Measurements from ENCODE around the gene TSACC. TPM values are rescaled to one million over a fixed set of nuclear protein-coding genes. Genes with fewer than 3 reads are reported as not detected.

Gene TSACC
- total RNA-seq, 1 donor from 2014 or later = 0.25 TPM

- H3K27me3 ChIP-seq (ENCODE audit: control insufficient read depth, insufficient read depth, low read length) = peaks cover 44% of the 10 kb centered on the region
- H3K36me3 ChIP-seq (ENCODE audit: control insufficient read depth, insufficient read depth, low read length) = no peaks in the 10 kb centered on the region
- TF ChIP-seq CTCF (IDR thresholded peaks at IDR 0.05; ENCODE audit: insufficient read depth, low read length, poor library complexity, severe bottlenecking) = no peak
- no peak for DNase-seq (ENCODE audit: low read depth)
- H3K4me3 ChIP-seq (ENCODE audit: low read depth, low read length) = no peak overlapping the region
These were observed 48.0 kb downstream of the TSACC start for GRCh38 chr1:156386134-156386901.

- Histone ChIP-seq H3K36me3 (ENCODE audit: control insufficient read depth, insufficient read depth, low read length) (no peaks in the 10 kb centered on the region), H3K4me3 (ENCODE audit: low read depth, low read length) (no peak overlapping the region), H3K27me3 (ENCODE audit: control insufficient read depth, insufficient read depth, low read length) (peaks cover 48% of the 10 kb centered on the region)
- no peak for DNase-seq (ENCODE audit: low read depth)
- TF ChIP-seq CTCF (IDR thresholded peaks at IDR 0.05; ENCODE audit: insufficient read depth, low read length, poor library complexity, severe bottlenecking) = no peak
These were observed 48.9 kb downstream of the TSACC start for GRCh38 chr1:156386949-156387869.

DNA sequence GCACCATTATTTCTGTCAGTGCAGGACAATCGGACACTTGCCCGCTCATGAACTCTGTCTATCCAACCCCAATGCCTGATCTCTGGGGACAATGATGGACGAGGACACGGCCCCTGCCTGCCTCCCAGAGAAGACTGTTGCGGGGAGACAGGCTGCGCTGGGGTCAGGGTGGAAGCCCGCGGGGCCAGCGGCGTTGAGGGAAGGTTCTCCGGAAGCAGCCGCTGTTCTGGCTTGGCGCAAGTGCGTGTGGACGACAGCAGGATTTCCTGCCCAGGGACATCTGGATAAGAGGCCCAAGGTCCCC, 49.5 kb downstream of the TSACC start:
- no peak for TF ChIP-seq CTCF (IDR thresholded peaks at IDR 0.05; ENCODE audit: insufficient read depth, low read length, poor library complexity, severe bottlenecking)
- no peaks in the 10 kb centered on the region for H3K36me3 ChIP-seq (ENCODE audit: control insufficient read depth, insufficient read depth, low read length)
- DNase-seq (ENCODE audit: low read depth) = no peak
- no peak overlapping the region for H3K4me3 ChIP-seq (ENCODE audit: low read depth, low read length)
- peaks cover 51% of the 10 kb centered on the region for H3K27me3 ChIP-seq (ENCODE audit: control insufficient read depth, insufficient read depth, low read length)

- no peak for TF ChIP-seq CTCF (IDR thresholded peaks at IDR 0.05; ENCODE audit: insufficient read depth, low read length, poor library complexity, severe bottlenecking)
- Histone ChIP-seq H3K36me3 (ENCODE audit: control insufficient read depth, insufficient read depth, low read length) (no peaks in the 10 kb centered on the region), H3K27me3 (ENCODE audit: control insufficient read depth, insufficient read depth, low read length) (peaks cover 51% of the 10 kb centered on the region), H3K4me3 (ENCODE audit: low read depth, low read length) (no peak overlapping the region)
- no peak for DNase-seq (ENCODE audit: low read depth)
These were observed 50.1 kb downstream of the TSACC start for GRCh38 chr1:156388174-156389137.

GRCh38 chr1:156389311-156389710, 51.0 kb downstream of the TSACC start:
- no peak for DNase-seq (ENCODE audit: low read depth)
- TF ChIP-seq CTCF (IDR thresholded peaks at IDR 0.05; ENCODE audit: insufficient read depth, low read length, poor library complexity, severe bottlenecking) = no peak
- H3K27me3 ChIP-seq (ENCODE audit: control insufficient read depth, insufficient read depth, low read length) = peaks cover 51% of the 10 kb centered on the region
- no peaks in the 10 kb centered on the region for H3K36me3 ChIP-seq (ENCODE audit: control insufficient read depth, insufficient read depth, low read length)
- no peak overlapping the region for H3K4me3 ChIP-seq (ENCODE audit: low read depth, low read length)

Measured in kidney epithelial cell (primary cell).